Measurements from ENCODE around the gene CSMD2. TPM values are rescaled to one million over a fixed set of nuclear protein-coding genes. Genes with fewer than 3 reads are reported as not detected.

CSMD2 gene
- 1.6 and 2.4 TPM in 2 replicates for total RNA-seq

GRCh38 chr1:34164771-34165391 is at the start of gene CSMD2:
Gene CSMD2, minus strand, starts transcription at chr1:34165230. Its CDS starts 133 bp downstream, at chr1:34165097.

GRCh38 chr1:34176830-34177603 is 12.0 kb upstream of the CSMD2 start, which contains the start of gene C1orf94:
Gene C1orf94, plus strand, starts transcription at chr1:34176907. Its CDS starts 883 bp downstream, at chr1:34177790.

GRCh38 chr1:33863779-33864178 is 301.3 kb downstream of the CSMD2 start, which contains the start of gene HMGB4:
Gene HMGB4, plus strand, starts transcription at chr1:33864079. Its CDS starts 113 bp downstream, at chr1:33864192.

GRCh38 chr1:33472269-33472980 is 692.6 kb downstream of the CSMD2 start, which contains the start of gene ZSCAN20:
Gene ZSCAN20, plus strand, starts transcription at chr1:33472645. Its CDS starts 6,644 bp downstream, at chr1:33479289.

Other genes with a start within 250 kb of the CSMD2 start
- gene C1orf94, start 11.7 kb upstream of the CSMD2 start, total RNA-seq: not detected in 2 replicates